K562 (cell line): ENCODE results near the gene ADAMTS20. TPM values are rescaled to one million over a fixed set of nuclear protein-coding genes. Genes with fewer than 3 reads are reported as not detected.

ENCODE experiments used
- ATAC-seq: fragments of 200-7000 bp; cut with Tn5 transposase; 3 replicates; pipeline ENCODE4 v1.9.1; 2020; ENCODE audit warnings: moderate library complexity
- BruUV-seq: library from RNA; stranded (reverse); fragments of 400-500 nt; replicated peaks from 2 replicates; lab custom pipeline; 2021; lab: Mats Ljungman, UMichigan
- CTCF ChIA-PET: fragments of 300-600 bp; formaldehyde crosslinking; extraction: SDS; loops from one replicate; lab custom pipeline; 2021; ENCODE audit warnings: low intra/inter-chr PET ratio; lab: Yijun Ruan, JAX
- POLR2A ChIA-PET: fragments of 300-600, 350-650 bp; sonication (Branson Sonifier 250); formaldehyde crosslinking; extraction: SDS; loops from one replicate; lab custom pipeline; 2021; ENCODE audit warnings: antibody characterized with exemption, inconsistent platforms; lab: Yijun Ruan, JAX
- DNase-seq, 4 experiments: peaks; one replicate each; pipeline versions ENCODE4 v3.0.0 to v3.0.0-alpha.2; 2011 to 2018; ENCODE audit warnings: low spot score in 3 of 4, mixed read lengths in 3 of 4; ENCODE audit errors: extremely low read depth in 1 of 4
- FAIRE-seq: peaks from 2 replicates; lab custom pipeline; 2011; peaks lifted over from hg19 to GRCh38; lab: Jason Lieb, UNC
- H2AFZ ChIP-seq: 2 replicates; pipeline ENCODE4 v1.6.0; 2011; ENCODE audit warnings: low read depth, low read length, control low read depth, inconsistent platforms
- H3K27ac ChIP-seq: fragments of 200-600 bp; 3 replicates; pipeline ENCODE4 v1.8.0; 2011; ENCODE audit warnings: low read depth, mild to moderate bottlenecking, control low read depth, inconsistent platforms, low read length, moderate library complexity, mixed read lengths; ENCODE audit errors: extremely low read depth
- H3K27me3 ChIP-seq, 2 experiments: fragments of 300-600 bp in 1 of 2; 2 replicates in 1 of 2; 3 replicates in 1 of 2; pipeline versions ENCODE4 v1.6.0 to v1.8.0; 2011; ENCODE audit warnings: inconsistent platforms in 2 of 2, low read length in 2 of 2, mild to moderate bottlenecking in 1 of 2, mixed read lengths in 1 of 2, moderate library complexity in 1 of 2; ENCODE audit not compliant: control insufficient read depth in 2 of 2, insufficient read depth in 2 of 2
- H3K36me3 ChIP-seq: fragments of 300-600 bp; 3 replicates; pipeline ENCODE4 v1.8.0; 2011; ENCODE audit warnings: mild to moderate bottlenecking, low read length, inconsistent platforms; ENCODE audit not compliant: control insufficient read depth, insufficient read depth
- H3K4me1 ChIP-seq, 2 experiments: fragments of 200-600 bp in 1 of 2; replicated peaks in 1 of 2; 2 replicates in 1 of 2; 3 replicates in 1 of 2; pipeline versions ENCODE4 v1.5.1 to v1.8.0; 2011; ENCODE audit warnings: inconsistent platforms in 2 of 2, low read length in 2 of 2, mild to moderate bottlenecking in 1 of 2, mixed read lengths in 1 of 2, moderate library complexity in 1 of 2; ENCODE audit not compliant: control insufficient read depth in 2 of 2, insufficient read depth in 2 of 2
- H3K4me2 ChIP-seq: 2 replicates; pipeline ENCODE4 v1.6.1; 2011; ENCODE audit warnings: low read length, control low read depth, inconsistent platforms, mixed read lengths; ENCODE audit not compliant: insufficient read depth
- H3K4me3 ChIP-seq: fragments of 200-600 bp; sonication (generic), shearing (Covaris generic); 2 replicates; pipeline ENCODE4 v1.5.1; 2016; ENCODE audit warnings: control low read depth, inconsistent platforms
- H3K79me2 ChIP-seq: fragments of 200-600 bp; 3 replicates; pipeline ENCODE4 v1.8.0; 2011; ENCODE audit warnings: low read length, inconsistent platforms; ENCODE audit not compliant: control insufficient read depth, insufficient read depth
- H3K9ac ChIP-seq, 2 experiments: 2 replicates each; pipeline versions ENCODE4 v1.6.0 to v1.6.1; 2011; ENCODE audit warnings: low read depth in 2 of 2, low read length in 2 of 2, control low read depth in 1 of 2, inconsistent platforms in 1 of 2, mild to moderate bottlenecking in 1 of 2, mixed read lengths in 1 of 2; ENCODE audit not compliant: insufficient read depth in 1 of 2
- H3K9me1 ChIP-seq: one replicate; pipeline ENCODE4 v1.6.0; 2011; ENCODE audit warnings: inconsistent platforms, mild to moderate bottlenecking, low read length, moderate library complexity; ENCODE audit not compliant: control insufficient read depth, insufficient read depth
- H3K9me3 ChIP-seq: replicated peaks from 2 replicates; pipeline ENCODE4 v1.5.1; 2011; ENCODE audit warnings: low read depth, low read length, inconsistent platforms; ENCODE audit not compliant: control insufficient read depth, insufficient read depth
- H4K20me1 ChIP-seq: replicated peaks from 2 replicates; pipeline ENCODE4 v1.6.1; 2011; ENCODE audit warnings: low read length, inconsistent platforms, mixed read lengths; ENCODE audit not compliant: control insufficient read depth, insufficient read depth
- AFF1 ChIP-seq, 2 experiments: fragments of 450-650 bp; IDR thresholded peaks; 2 replicates each; pipeline ENCODE4 v1.6.1; 2018; ENCODE audit warnings: mild to moderate bottlenecking in 2 of 2, low read depth in 1 of 2; ENCODE audit not compliant: partially characterized antibody in 2 of 2
- ATF1 ChIP-seq, 2 experiments: fragments of 450-650 bp in 1 of 2; IDR thresholded peaks; 2 replicates each; pipeline ENCODE4 v1.6.1; 2016; ENCODE audit warnings: missing compliant biosample characterization in 1 of 2, missing genetic modification characterization in 1 of 2
- EP300 ChIP-seq: IDR thresholded peaks from 2 replicates; pipeline ENCODE4 v1.6.1; 2012; ENCODE audit warnings: low read length, improper control_type of control experiment
- ESRRB ChIP-seq: fragments of 250-450 bp; sonication (Bioruptor Pico); IDR thresholded peaks from 2 replicates; pipeline ENCODE4 v1.5.0; 2020; ENCODE audit warnings: mild to moderate bottlenecking, moderate library complexity, borderline replicate concordance
- MBD2 ChIP-seq: sonication (generic); IDR thresholded peaks from 2 replicates; pipeline ENCODE4 v1.6.1; 2016; ENCODE audit warnings: low read depth, borderline replicate concordance
- NBN ChIP-seq: fragments of 450-650 bp; IDR thresholded peaks from 2 replicates; pipeline ENCODE4 v1.6.1; 2016; ENCODE audit warnings: low read depth, mild to moderate bottlenecking
- ZNF146 ChIP-seq: IDR thresholded peaks from one replicate; pipeline ENCODE4 v1.6.1; 2018; ENCODE audit warnings: missing compliant biosample characterization; ENCODE audit not compliant: unreplicated experiment
- ZNF717 ChIP-seq: fragments of 250-450 bp; sonication (Bioruptor Pico); IDR thresholded peaks from 2 replicates; pipeline ENCODE4 v1.5.0; 2021
- WGBS: fragments of 100-300 bp; shearing (Covaris generic); methylation state at CpG from one replicate; pipeline ENCODE4 v1.1.6; 2016; ENCODE audit warnings: low coverage, mixed read lengths; ENCODE audit not compliant: insufficient coverage; ENCODE audit errors: missing lambda C conversion rate; 5-methylcytosine and 5-hydroxymethylcytosine counted together
- in situ Hi-C: fragments of 300-500 bp; cut with MboI; formaldehyde crosslinking; loops from 4 replicates; pipeline ENCODE4 v1.15.0; 2018; ENCODE audit warnings: inconsistent platforms, mixed read lengths
- intact Hi-C: fragments of 100-400 bp; cut with micrococcal nuclease; formaldehyde crosslinking; loops from 2 replicates; pipeline ENCODE4 v1.14.2; 2022
- polyA plus RNA-seq, 8 experiments: library from polyadenylated mRNA; depleted of rRNA in 4 of 8; stranded (reverse) in 5 of 8; unstranded in 3 of 8; fragments of >200 nt; fragmentation: Nextera tagmentation in 2 of 8; fragmentation: Illumina TruSeq in 1 of 8; extraction: Ambion mirVana in 2 of 8; extraction: Trizol in 1 of 8; gene quantifications; 2 replicates each; pipeline versions ENCODE4 v1.2.1 to v1.2.3, GENCODE V29; 2011 to 2014; ENCODE audit warnings: inconsistent platforms in 1 of 8, missing spikeins in 1 of 8
- total RNA-seq, 7 experiments: library from RNA; depleted of rRNA in 6 of 7; stranded (reverse); fragments of >200 nt in 6 of 7; fragmentation: Illumina TruSeq in 2 of 7; extraction: Trizol in 2 of 7; gene quantifications; 2 replicates each; pipeline versions ENCODE4 v1.2.1 to v1.2.3, GENCODE V29; 2011 to 2021; ENCODE audit warnings: low replicate concordance in 1 of 7

Gene ADAMTS20
- total and polyA plus RNA-seq, 9 of the 15 experiments (the other 6 are each of a cell fraction or from before 2014, with no cell fraction given): 0.01 to 0.84 (median 0.07) TPM; not detected in 2

GRCh38 chr12:43325786-43326185 is 226.2 kb downstream of the ADAMTS20 start:
- TF ChIP-seq EP300 (no peak), AFF1 (IDR thresholded peaks at IDR 0.05; ENCODE audit: low read depth in 1 of 2, partially characterized antibody in 2 of 2) (no peak), MBD2 (no peak), ESRRB (no peak), ZNF146 (no peak), ATF1 (CRISPR knock-in tag; IDR thresholded peaks at IDR 0.05) (no peak), ATF1 (tag; IDR thresholded peaks at IDR 0.05) (no peak), ZNF717 (CRISPR knock-in tag) (no peak), NBN (no peak)

More at GRCh38 chr12:43325786-43326185, 226.2 kb downstream of the ADAMTS20 start:
- Histone ChIP-seq H4K20me1 (no peaks in the 10 kb centered on the region), H3K79me2 (no peaks in the 10 kb centered on the region), H2AFZ (no peak overlapping the region), H3K9me1 (no peaks in the 10 kb centered on the region), H3K9me3 (no peaks in the 10 kb centered on the region; the same call in 1 of the 2 replicates), H3K27ac (no peak overlapping the region), H3K36me3 (no peaks in the 10 kb centered on the region), H3K27me3 (no peaks in the 10 kb centered on the region), H3K9ac (no peak overlapping the region), H3K4me3 (no peak overlapping the region), H3K4me2 (no peak overlapping the region), H3K4me1 (no peaks in the 10 kb centered on the region)
- CTCF ChIA-PET: no interaction called here
- POLR2A ChIA-PET: no interaction called here
- DNase-seq (no peak), FAIRE-seq (no peak), ATAC-seq (no peak)
- WGBS: 2% methylated on average over 5 of the region's 5 CpGs
- intact Hi-C loops: no loop called here
- no TSS peak for BruUV-seq
- in situ Hi-C loops: no loop called here
